BLaER1 (cell line): ENCODE results near the gene GATD1.
A peak's percentile ranks its signal among the peaks of the same experiment; 100 is the strongest.

ENCODE experiments used
- H3K27ac ChIP-seq: shearing (Covaris generic); formaldehyde crosslinking; 2 replicates; pipeline ENCODE4 v1.8.1; 2022
- H3K27me3 ChIP-seq: shearing (Covaris generic); formaldehyde crosslinking; 2 replicates; pipeline ENCODE4 v1.8.1; 2022
- H3K36me3 ChIP-seq: shearing (Covaris generic); formaldehyde crosslinking; 2 replicates; pipeline ENCODE4 v1.8.1; 2022
- H3K4me1 ChIP-seq: shearing (Covaris generic); formaldehyde crosslinking; 2 replicates; pipeline ENCODE4 v1.8.1; 2022
- H3K4me2 ChIP-seq: shearing (Covaris generic); formaldehyde crosslinking; 2 replicates; pipeline ENCODE4 v1.8.1; 2022
- H3K4me3 ChIP-seq: shearing (Covaris generic); formaldehyde crosslinking; 2 replicates; pipeline ENCODE4 v1.8.1; 2022
- H3K9ac ChIP-seq: shearing (Covaris generic); formaldehyde crosslinking; 2 replicates; pipeline ENCODE4 v1.8.1; 2022
- H3K9me3 ChIP-seq: shearing (Covaris generic); formaldehyde crosslinking; 2 replicates; pipeline ENCODE4 v1.8.1; 2022
- H4K20me1 ChIP-seq: shearing (Covaris generic); formaldehyde crosslinking; 2 replicates; pipeline ENCODE4 v1.8.1; 2022
- Cebpa-rat ChIP-seq: shearing (Covaris generic); IDR thresholded peaks from 2 replicates; pipeline ENCODE4 v1.8.1; 2022

The GATD1 gene

GRCh38 chr11:820655-821511 lies 43.6 kb upstream of the GATD1 start:
- Histone ChIP-seq H3K27me3 (peaks cover 13% of the 10 kb centered on the region), H3K36me3 (peaks cover 41% of the 10 kb centered on the region), H3K27ac (peak overlapping the region; percentile 90), H3K9ac (peak overlapping the region; percentile 94), H3K4me3 (peak overlapping the region; percentile 88), H3K4me1 (peaks cover 49% of the 10 kb centered on the region), H4K20me1 (peaks cover 65% of the 10 kb centered on the region), H3K9me3 (no peaks in the 10 kb centered on the region), H3K4me2 (peak overlapping the region; percentile 87)
- no peak for TF ChIP-seq Cebpa-rat

DNA sequence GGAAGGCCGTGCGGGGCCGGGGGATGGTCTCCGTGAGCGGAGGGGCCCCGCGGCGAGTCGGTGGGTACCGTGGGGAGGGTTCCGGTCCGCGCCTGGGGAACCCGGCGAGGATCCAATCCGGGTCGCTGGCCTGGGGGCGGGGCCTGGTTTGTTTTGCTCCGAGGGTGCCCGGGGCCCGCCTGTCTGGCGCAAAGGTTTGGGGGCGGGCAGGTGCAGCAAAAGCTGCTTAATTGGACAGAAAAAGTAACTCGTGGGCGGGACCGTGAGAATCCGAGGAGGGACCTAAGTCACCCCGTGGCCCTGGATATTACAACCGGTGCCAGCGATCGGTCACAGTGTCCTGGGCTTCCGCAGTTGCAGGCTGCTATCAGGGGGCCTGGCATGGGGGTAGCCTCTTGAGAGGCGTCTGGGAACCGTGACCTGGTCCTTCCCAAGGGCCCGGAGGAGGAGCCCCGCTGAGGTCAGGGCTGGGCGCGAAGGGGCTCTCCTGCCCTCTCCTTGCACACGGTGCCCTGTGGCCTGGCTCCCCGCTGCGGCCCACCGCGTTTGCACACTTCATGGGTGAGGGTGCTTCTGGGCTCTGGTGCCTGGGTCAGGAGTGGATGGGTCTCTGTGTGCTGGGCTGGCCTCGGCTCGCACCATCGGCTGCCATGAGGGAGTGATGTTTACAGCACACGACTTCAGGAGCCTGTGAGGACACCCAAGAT lies 42.8 kb upstream of the GATD1 start:
- H3K4me2 ChIP-seq, result peak overlapping the region; percentile 87
- peak overlapping the region; percentile 88 for H3K4me3 ChIP-seq
- H3K4me1 ChIP-seq, result peaks cover 41% of the 10 kb centered on the region
- TF ChIP-seq Cebpa-rat, result no peak
- peaks cover 5% of the 10 kb centered on the region for H3K27me3 ChIP-seq
- H3K9ac ChIP-seq, result peak overlapping the region; percentile 94
- H3K9me3 ChIP-seq, result no peaks in the 10 kb centered on the region
- peaks cover 41% of the 10 kb centered on the region for H3K36me3 ChIP-seq
- peaks cover 60% of the 10 kb centered on the region for H4K20me1 ChIP-seq
- H3K27ac ChIP-seq, result peak overlapping the region; percentile 90

DNA sequence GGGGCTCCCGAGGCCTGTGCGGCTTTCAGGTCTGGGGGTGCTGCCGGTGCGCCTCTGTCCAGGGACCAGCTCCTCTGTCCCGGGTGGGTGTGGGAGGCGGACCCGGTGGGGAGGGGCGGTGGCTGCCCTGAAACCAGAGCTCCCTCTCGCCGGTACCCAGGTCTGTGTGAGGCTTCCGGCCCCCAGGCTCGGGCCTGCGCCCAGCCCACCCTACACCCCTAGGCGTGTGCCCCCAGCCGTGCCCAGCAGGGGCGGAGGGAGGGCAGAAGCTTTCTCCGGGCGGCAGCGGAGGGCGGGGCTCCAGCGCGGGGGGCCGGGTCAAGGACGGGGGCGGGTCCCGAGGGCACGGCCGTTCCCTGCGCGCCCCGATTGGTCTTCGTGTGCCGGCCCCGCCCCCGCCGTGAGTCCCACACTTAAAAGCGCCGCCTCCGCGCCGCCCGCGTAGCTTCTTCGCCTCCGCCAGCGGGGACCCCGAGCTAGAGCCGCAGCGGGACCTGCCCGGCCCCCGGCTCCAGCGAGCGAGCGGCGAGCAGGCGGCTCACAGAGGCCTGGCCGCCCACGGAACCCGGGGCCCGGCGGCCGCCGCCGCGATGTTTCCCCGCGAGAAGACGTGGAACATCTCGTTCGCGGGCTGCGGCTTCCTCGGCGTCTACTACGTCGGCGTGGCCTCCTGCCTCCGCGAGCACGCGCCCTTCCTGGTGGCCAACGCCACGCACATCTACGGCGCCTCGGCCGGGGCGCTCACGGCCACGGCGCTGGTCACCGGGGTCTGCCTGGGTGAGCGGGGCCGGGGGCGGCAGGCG lies 42.0 kb upstream of the GATD1 start:
- Histone ChIP-seq H3K4me3 (peak overlapping the region; percentile 88), H3K36me3 (peaks cover 41% of the 10 kb centered on the region), H3K9ac (peak overlapping the region; percentile 94), H3K9me3 (no peaks in the 10 kb centered on the region), H3K27me3 (no peaks in the 10 kb centered on the region), H3K4me2 (peak overlapping the region; percentile 89), H4K20me1 (peaks cover 52% of the 10 kb centered on the region), H3K27ac (peak overlapping the region; percentile 90), H3K4me1 (peaks cover 33% of the 10 kb centered on the region)
- TF ChIP-seq Cebpa-rat, result no peak

DNA sequence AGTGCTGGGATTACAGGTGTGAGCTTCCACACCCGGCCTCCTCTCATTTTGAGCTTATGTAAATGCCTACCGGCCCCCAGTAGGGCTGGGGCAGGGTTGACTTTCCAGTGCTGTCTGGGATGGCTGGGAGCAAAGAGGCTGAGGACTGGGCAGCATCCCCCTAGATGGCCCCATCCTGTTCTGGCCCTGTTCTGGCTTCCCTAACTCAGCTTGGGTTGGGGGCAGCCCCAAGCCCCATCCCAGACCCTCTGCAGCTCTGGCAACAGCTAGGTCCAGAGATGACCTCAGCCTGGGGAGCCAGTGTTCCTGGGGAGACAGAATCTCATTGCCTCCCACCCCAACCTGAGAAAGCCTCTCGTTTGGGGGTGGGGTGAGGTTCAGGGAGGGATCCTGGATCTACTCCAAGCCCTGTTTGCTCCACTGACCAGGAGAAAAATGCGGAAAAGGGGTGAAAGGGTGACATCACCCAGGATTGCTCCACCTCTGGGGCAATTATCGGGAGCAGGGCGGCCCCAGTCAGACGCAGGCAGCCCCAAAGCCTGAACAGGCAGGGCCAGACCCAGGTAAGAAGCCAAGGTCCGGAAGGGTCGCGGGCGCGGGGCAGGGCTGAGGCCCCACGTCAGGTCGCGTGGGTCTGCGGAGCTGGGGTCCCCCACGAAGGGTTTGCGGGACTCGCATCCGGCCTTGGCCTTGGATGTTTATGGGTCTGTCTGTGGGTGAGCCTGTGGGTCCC lies 41.3 kb upstream of the GATD1 start, which contains the start of gene PNPLA2:
Gene PNPLA2 (plus strand): TSS at position 519 of the 733 bp plus-strand sequence. CDS start 805 bp downstream, outside the sequence.
- H3K9ac ChIP-seq, result peak within 1 kb of the TSS; percentile 94
- peak within 1 kb of the TSS; percentile 90 for H3K27ac ChIP-seq
- H4K20me1 ChIP-seq, result peaks cover 51% of the 10 kb centered on the region

GRCh38 chr11:816433-816779 lies 39.1 kb upstream of the GATD1 start:
- Histone ChIP-seq H3K4me3 (no peak overlapping the region), H3K27ac (no peak overlapping the region), H3K36me3 (peaks cover 50% of the 10 kb centered on the region), H3K4me1 (peaks cover 43% of the 10 kb centered on the region), H4K20me1 (peaks cover 51% of the 10 kb centered on the region), H3K4me2 (no peak overlapping the region), H3K9me3 (no peaks in the 10 kb centered on the region), H3K9ac (no peak overlapping the region), H3K27me3 (no peaks in the 10 kb centered on the region)
- TF ChIP-seq Cebpa-rat, result no peak

More for the DNA sequence above, 41.3 kb upstream of the GATD1 start, which contains the start of gene PNPLA2:
- Histone ChIP-seq H3K4me1 (peaks cover 33% of the 10 kb centered on the region), H3K4me3 (peak within 1 kb of the TSS; percentile 88), H3K4me2 (peak within 1 kb of the TSS; percentile 89), H3K36me3 (peaks cover 41% of the 10 kb centered on the region), H3K27me3 (no peaks in the 10 kb centered on the region), H3K9me3 (no peaks in the 10 kb centered on the region)
- no peak for TF ChIP-seq Cebpa-rat

GRCh38 chr11:815675-816432 lies 38.6 kb upstream of the GATD1 start:
- Histone ChIP-seq H3K4me3 (no peak overlapping the region), H3K9me3 (no peaks in the 10 kb centered on the region), H3K27me3 (no peaks in the 10 kb centered on the region), H3K27ac (no peak overlapping the region), H3K4me2 (no peak overlapping the region), H4K20me1 (peaks cover 51% of the 10 kb centered on the region), H3K4me1 (peaks cover 43% of the 10 kb centered on the region), H3K9ac (no peak overlapping the region), H3K36me3 (peaks cover 56% of the 10 kb centered on the region)
- no peak for TF ChIP-seq Cebpa-rat

DNA sequence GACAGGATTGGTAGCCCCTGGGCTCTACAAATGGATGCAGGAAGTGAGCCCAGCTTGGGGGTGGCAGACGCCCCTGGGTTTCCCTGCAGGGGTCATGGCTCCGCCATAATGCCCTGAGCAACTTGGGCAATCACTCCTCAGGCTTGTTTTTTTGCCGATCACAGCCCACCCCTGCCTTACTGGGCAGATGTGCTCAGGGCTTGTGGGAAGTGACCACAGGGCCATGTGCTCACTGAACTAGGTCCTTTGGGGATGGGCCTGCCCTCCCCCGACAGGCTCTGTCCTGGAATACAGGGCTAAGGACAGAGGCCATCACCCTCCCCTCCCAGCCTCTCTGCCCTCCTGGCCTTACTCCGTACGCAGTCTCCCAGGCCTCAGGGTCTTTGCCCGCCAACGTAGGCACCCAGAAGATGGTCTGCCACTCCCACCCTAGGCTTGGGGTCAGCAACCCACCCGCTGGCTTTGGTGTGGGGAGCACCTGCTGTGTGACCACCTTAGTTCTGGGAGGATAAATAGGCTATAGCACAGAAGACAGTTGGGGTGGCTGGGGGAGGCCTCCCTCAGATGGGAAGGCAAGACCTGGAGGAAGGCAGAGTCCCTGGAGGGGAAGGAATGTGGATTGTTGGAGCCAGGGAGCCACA lies 36.3 kb upstream of the GATD1 start:
- Histone ChIP-seq H3K27ac (no peak overlapping the region), H3K9me3 (no peaks in the 10 kb centered on the region), H3K4me2 (no peak overlapping the region), H3K27me3 (no peaks in the 10 kb centered on the region), H3K9ac (0 out of 2 replicates have a peak overlapping the region, but pooled peaks have one; percentile 22), H4K20me1 (peaks cover 51% of the 10 kb centered on the region), H3K4me1 (peaks cover 36% of the 10 kb centered on the region), H3K36me3 (peaks cover 57% of the 10 kb centered on the region), H3K4me3 (no peak overlapping the region)
- TF ChIP-seq Cebpa-rat, result no peak

GRCh38 chr11:813072-813455 lies 35.8 kb upstream of the GATD1 start:
- no peak for TF ChIP-seq Cebpa-rat
- no peak overlapping the region for H3K4me3 ChIP-seq
- H3K4me1 ChIP-seq, result peaks cover 40% of the 10 kb centered on the region
- no peaks in the 10 kb centered on the region for H3K27me3 ChIP-seq
- H3K9me3 ChIP-seq, result no peaks in the 10 kb centered on the region
- H3K4me2 ChIP-seq, result no peak overlapping the region
- 0 out of 2 replicates have a peak overlapping the region, but pooled peaks have one; percentile 100 for H3K9ac ChIP-seq
- H3K36me3 ChIP-seq, result peaks cover 57% of the 10 kb centered on the region
- H4K20me1 ChIP-seq, result peaks cover 51% of the 10 kb centered on the region
- no peak overlapping the region for H3K27ac ChIP-seq
